ENCODE data around the gene RPL37A.

RPL37A gene

DNA sequence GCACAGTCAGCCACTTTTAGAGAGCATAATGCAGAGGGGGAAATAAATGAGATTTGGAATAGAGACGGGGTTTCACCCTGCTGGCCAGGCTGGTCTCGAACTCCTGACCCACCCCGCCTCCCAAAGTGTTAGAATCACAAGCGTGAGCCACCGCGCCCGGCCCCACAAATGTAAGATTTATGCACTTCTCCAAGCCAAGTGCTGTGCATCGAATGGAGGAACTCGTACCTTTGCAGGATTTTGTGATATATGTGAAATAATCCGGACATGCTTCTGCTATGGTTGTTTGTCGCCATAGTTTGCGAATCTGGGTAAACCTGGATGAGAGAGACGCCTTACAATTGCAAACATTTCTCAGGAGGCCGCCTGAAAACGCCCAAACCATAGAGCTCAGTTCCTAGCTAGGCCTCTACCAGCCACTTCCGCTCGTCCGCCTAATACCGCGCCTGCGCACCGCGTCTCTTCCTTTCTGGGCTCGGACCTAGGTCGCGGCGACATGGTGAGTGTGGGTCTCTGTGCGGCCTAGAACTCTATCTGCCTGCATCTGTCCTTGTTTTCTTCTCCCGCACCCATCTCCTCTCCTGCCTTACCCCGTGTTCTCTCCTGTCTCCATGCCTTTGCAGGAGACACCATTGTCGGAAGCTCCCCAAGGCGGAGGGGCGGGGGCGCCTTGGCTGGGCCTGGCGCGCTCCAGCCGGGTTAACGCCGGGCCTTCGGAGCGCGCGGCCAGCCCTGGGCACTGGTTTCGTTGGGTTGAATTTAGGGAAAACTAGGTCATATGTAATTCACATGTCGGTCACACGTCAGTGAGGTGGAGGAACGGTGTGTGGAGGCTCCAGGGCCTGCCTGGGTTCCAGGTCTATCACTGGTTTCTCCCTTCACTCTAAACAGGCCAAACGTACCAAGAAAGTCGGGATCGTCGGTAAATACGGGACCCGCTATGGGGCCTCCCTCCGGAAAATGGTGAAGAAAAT lies at the start of gene RPL37A:
TSS of gene RPL37A (plus strand) at position 466 of the 974 bp plus-strand sequence. CDS start at position 497, 31 bp downstream.
- peak; percentile 83 for DNase-seq (ENCODE audit: low read depth, low spot score)
- peak within 1 kb of the TSS; percentile 82 for H3K27ac ChIP-seq

- no peak for DNase-seq (ENCODE audit: low read depth, low spot score)
- no peak overlapping the region for H3K27ac ChIP-seq
Measured at GRCh38 chr2:216450346-216450745, 48.3 kb upstream of the RPL37A start.

- no peak for DNase-seq (ENCODE audit: low read depth, low spot score)
- H3K27ac ChIP-seq: no peak overlapping the region
Measured at GRCh38 chr2:216450784-216451183, 47.9 kb upstream of the RPL37A start.

GRCh38 chr2:216453955-216454614 lies 44.6 kb upstream of the RPL37A start:
- no peak for DNase-seq (ENCODE audit: low read depth, low spot score)
- no peak overlapping the region for H3K27ac ChIP-seq

DNA sequence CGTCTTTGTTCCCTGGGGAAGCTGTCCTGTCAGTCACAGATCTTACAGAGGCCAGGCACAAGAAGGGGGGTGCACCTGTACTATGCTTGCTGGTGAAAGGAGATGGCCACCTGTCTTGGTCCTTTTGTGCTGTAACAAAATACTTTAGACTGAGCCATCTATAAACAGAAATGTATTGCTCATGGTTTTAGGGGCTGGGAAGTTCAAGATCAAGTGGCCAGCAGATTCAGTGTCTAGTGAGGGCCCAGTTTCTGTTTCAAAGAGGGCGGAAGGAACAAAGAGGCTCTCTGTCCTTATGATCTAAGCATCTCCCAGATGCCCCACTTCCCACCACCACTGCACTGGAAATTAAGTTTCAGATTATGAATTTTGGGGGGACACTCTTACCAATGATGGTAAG lies 35.5 kb upstream of the RPL37A start:
- DNase-seq (ENCODE audit: low read depth, low spot score): no peak
- no peak overlapping the region for H3K27ac ChIP-seq

GRCh38 chr2:216464104-216464720 lies 34.4 kb upstream of the RPL37A start:
- no peak for DNase-seq (ENCODE audit: low read depth, low spot score)
- no peak overlapping the region for H3K27ac ChIP-seq

DNA sequence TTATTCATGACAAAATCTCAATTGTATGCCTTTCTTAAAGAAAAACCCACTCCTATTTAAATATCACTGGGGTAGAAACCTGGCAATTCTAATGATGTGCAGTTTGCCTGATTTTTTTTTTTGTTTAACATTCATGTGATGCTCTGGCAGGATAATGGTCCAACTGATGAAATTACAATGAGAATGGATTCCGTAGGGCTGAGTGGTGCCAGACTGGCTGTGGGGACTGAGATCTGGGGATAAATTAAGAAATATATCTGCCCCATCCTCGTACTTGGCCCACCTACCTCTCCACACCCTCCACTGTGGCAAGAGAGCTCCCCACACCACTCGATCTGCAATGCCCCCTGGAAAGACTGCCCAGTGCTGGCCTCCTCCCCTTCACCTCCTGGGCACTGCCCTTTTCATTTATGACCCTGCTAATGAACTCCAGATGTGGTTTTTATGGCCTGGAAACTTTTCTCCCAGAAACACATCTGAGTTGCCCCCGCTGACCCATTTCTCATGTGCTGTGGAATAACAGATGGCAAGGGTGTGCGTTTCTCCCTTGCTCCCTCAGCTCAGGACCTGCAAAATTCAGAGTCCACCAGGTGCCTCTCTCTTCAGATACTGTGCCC lies 33.0 kb upstream of the RPL37A start:
- no peak overlapping the region for H3K27ac ChIP-seq
- no peak for DNase-seq (ENCODE audit: low read depth, low spot score)

- no peak for DNase-seq (ENCODE audit: low read depth, low spot score)
Measured at GRCh38 chr2:216467845-216468244, 30.8 kb upstream of the RPL37A start.

DNA sequence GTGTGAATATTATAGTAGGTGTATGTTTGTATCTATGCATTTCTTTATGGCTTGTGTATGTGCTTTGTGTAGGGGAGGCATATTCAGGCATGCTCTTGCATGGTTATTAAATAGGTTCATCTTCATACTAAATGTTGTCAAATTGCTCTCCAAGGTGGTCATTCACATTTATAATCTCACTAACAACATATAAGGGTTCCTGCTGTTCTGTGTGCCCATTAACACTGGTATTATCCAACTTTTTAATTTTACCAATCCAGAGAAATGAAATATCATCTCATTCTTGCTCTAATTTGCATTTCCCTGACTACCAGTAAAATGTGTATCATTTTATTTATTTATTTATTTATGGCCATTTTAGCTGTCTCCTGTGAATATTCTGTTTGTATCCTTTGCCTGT lies 29.0 kb upstream of the RPL37A start:
- no peak overlapping the region for H3K27ac ChIP-seq
- DNase-seq (ENCODE audit: low read depth, low spot score): no peak

More at GRCh38 chr2:216467845-216468244, 30.8 kb upstream of the RPL37A start:
- no peak overlapping the region for H3K27ac ChIP-seq

DNA sequence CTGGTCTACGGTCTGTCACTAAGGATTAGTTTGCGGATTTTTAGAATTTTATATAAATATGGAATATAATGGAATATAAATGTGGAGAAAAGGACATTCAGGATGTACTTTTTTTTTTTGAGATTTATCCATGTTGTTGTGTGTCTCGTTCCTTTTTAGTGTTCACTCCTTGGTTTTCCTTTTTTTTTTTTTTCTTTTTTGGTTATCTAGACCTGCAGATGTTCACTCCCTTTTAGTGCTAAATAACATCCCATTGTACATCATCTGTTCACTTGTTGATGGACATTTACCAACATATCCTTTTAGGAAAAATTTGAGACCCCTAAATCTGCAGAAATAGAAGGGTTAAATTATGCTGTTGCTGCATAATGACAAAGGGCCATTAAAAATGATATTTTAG lies 25.5 kb upstream of the RPL37A start:
- no peak for DNase-seq (ENCODE audit: low read depth, low spot score)
- H3K27ac ChIP-seq: no peak overlapping the region

DNA sequence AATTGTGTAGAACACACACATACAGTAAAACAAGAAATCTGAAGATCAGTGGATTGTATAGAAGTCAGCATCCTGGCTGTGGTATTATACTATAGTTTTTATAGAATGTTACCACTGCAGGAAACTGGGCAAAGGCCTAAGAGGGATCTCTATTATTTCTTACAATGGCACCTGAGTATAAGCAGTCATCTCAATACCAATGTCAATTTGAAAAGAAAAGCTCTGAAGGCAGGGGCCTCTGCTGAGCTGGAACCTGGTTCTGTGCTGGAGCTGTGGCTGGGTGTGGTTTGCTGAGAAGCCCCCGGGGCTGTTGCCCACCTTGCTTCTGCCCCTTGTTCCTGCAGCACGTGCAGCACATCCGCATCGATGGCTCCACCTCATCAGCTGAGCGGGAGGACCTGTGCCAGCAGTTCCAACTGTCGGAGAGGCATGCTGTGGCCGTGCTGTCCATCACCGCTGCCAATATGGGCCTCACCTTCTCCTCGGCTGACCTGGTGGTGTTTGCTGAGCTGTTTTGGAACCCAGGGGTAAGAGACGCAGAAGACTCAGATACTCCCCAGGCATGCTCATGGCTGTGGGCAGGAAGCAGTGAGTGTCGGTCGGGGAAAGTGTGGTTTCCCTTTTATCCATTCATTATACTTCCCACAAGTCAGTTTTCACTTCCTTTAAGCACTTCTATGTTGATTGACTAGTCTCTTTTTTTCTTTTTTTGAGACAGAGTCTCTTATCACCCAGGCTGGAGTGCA lies 23.5 kb upstream of the RPL37A start:
- DNase-seq (ENCODE audit: low read depth, low spot score): no peak
- no peak overlapping the region for H3K27ac ChIP-seq

GRCh38 chr2:216475767-216476166 lies 22.9 kb upstream of the RPL37A start:
- H3K27ac ChIP-seq: no peak overlapping the region
- DNase-seq (ENCODE audit: low read depth, low spot score): no peak

GRCh38 chr2:216477283-216478035 lies 21.2 kb upstream of the RPL37A start:
- no peak for DNase-seq (ENCODE audit: low read depth, low spot score)
- no peak overlapping the region for H3K27ac ChIP-seq

GRCh38 chr2:216478151-216478550 lies 20.5 kb upstream of the RPL37A start:
- peak; percentile 68 for DNase-seq (ENCODE audit: low read depth, low spot score)
- H3K27ac ChIP-seq: no peak overlapping the region

DNA sequence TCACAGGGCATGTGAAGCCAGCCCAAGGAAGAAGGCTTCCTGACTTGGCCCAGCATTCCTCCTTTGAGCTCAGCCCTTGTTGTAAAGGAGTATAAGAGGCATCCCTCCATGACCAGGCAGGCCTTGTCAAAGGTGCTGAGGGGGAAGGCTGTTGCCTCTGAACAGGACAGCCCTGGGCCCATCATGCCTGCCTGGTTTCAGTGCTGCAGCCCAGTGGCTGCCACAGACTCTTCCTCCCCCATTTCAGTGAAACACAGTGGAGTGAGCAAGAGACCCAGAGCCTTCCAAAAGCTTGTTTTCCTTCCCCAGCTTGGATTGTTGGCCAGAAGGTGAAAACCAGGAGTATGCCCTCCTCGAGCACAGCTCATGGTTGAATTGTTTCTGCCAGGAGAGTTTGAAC lies 19.9 kb upstream of the RPL37A start:
- H3K27ac ChIP-seq: no peak overlapping the region

DNA sequence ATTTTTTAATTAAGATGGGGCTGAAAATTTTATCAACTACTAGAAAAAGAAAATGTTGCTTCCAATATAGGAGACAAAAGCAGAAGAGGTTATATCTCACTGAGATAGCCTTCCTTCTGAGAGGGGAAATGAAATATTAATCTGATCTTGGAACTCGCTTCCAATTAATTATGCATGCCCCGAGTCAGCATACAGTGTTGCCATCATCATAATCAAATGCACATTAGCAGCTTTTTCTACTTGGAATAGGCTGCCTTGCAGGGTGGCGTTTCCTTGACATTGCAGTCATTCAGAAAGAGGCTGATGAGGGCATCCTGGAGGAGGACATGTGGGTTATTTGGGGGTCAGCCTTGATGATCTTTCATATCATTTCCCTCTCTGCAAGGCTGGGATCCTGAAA lies 18.4 kb upstream of the RPL37A start:
- H3K27ac ChIP-seq: no peak overlapping the region
- no peak for DNase-seq (ENCODE audit: low read depth, low spot score)

More for the DNA sequence above, 19.9 kb upstream of the RPL37A start:
- no peak for DNase-seq (ENCODE audit: low read depth, low spot score)

GRCh38 chr2:216482640-216483039 lies 16.0 kb upstream of the RPL37A start:
- H3K27ac ChIP-seq: no peak overlapping the region

DNA sequence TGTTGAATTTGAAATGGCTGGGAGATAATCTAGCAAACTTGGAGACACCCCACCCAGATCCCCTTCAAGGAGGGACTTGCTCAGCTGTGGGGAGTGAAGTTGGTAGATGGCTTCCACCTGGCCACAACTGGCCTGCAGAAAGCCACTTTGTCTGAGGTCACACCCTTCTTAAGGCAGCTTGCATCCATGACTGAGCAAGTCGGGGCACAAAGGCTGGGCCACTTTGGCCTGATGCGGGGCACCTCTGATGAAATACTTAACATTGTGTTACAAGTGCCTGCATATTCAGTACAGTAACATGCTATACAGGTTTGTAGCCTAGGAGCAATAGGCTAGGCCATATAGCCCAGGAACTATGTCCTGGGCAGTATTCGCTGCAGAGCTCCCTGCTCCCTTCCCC lies 13.4 kb upstream of the RPL37A start:
- no peak overlapping the region for H3K27ac ChIP-seq
- no peak for DNase-seq (ENCODE audit: low read depth, low spot score)

More at GRCh38 chr2:216482640-216483039, 16.0 kb upstream of the RPL37A start:
- DNase-seq (ENCODE audit: low read depth, low spot score): no peak

GRCh38 chr2:216485745-216486144 lies 12.9 kb upstream of the RPL37A start:
- DNase-seq (ENCODE audit: low read depth, low spot score): no peak
- H3K27ac ChIP-seq: no peak overlapping the region

Measured in epithelial cell of prostate (primary cell).